Suprapubic skin (tissue), 4 donors: Measurements from ENCODE around the gene CAMK1. TPM values are rescaled to one million over a fixed set of nuclear protein-coding genes. Genes with fewer than 3 reads are reported as not detected.
A peak's percentile ranks its signal among the peaks of the same experiment; 100 is the strongest.

Experiments used
- DNase-seq, 2 donors: peaks; one replicate each; pipeline ENCODE4 v3.0.0-alpha.2; 2019; ENCODE audit warnings: low spot score in 2 of 2
- H3K27ac ChIP-seq: fragments of 200-600 bp; sonication (generic); one replicate; pipeline ENCODE4 v1.5.1; 2019
- H3K27me3 ChIP-seq: fragments of 200-600 bp; sonication (generic); one replicate; pipeline ENCODE4 v1.5.1; 2019
- H3K36me3 ChIP-seq: fragments of 200-600 bp; sonication (generic); one replicate; pipeline ENCODE4 v1.5.1; 2019
- H3K4me1 ChIP-seq: fragments of 200-600 bp; sonication (generic); one replicate; pipeline ENCODE4 v1.5.1; 2019
- H3K4me3 ChIP-seq: fragments of 200-600 bp; sonication (generic); one replicate; pipeline ENCODE4 v1.5.1; 2019; ENCODE audit warnings: mild to moderate bottlenecking
- H3K9me3 ChIP-seq: fragments of 200-600 bp; sonication (generic); one replicate; pipeline ENCODE4 v1.5.1; 2019
- EP300 ChIP-seq: sonication (generic); formaldehyde crosslinking; IDR thresholded peaks from one replicate; pipeline ENCODE4 v1.6.1; 2017; ENCODE audit warnings: antibody characterized with exemption
- POLR2A ChIP-seq, 2 donors: fragments of 450-650 bp; IDR thresholded peaks; one replicate each; pipeline ENCODE4 v1.6.1; 2017; ENCODE audit warnings: antibody characterized with exemption in 2 of 2, mild to moderate bottlenecking in 2 of 2, moderate library complexity in 2 of 2
- POLR2AphosphoS5 ChIP-seq, 3 donors: sonication (generic); formaldehyde crosslinking; IDR thresholded peaks; one replicate each; pipeline ENCODE4 v1.6.1; 2017; ENCODE audit warnings: antibody characterized with exemption in 3 of 3
- WGBS: methylation state at CpG from one replicate; pipeline ENCODE4 v1.1.5; 2018; 5-methylcytosine and 5-hydroxymethylcytosine counted together
- total RNA-seq, 4 donors: library from RNA; depleted of rRNA; stranded (reverse); fragments of >200 nt; gene quantifications; one replicate each; pipeline ENCODE4 v1.1.0, GENCODE V29; 2016
- TF ChIP-seq, protein P1 (sequence below), 2 donors: fragments of 200-600 bp in 1 of 2; fragments of 450-650 bp in 1 of 2; sonication (generic) in 1 of 2; IDR thresholded peaks; one replicate each; pipeline ENCODE4 v1.5.1; 2016 to 2019; ENCODE audit warnings: antibody characterized with exemption in 2 of 2, mild to moderate bottlenecking in 1 of 2, moderate library complexity in 1 of 2

The CAMK1 gene
- total RNA-seq, 4 donors from 2014 or later: 3.3 to 13.0 (median 5.2) TPM

DNA sequence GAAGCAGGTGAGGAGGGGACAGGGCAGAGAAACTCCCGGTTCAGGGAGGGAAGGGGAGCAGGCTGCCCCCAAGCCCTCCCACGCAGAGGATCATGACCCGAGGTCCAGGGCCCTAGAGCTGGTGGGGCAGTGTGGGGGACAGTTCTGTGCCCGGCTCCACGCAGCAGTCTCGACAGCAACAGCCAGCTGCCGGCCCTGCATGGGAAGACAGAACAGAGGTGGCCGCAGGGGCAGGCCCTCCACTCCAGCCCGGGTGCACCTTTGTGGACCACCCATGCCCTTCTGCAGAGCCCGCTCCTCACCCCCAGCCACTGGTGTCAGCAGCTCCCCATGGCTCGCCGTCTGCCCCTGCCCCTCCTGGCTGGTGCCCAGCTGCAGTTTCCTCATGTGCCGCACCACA, 12.3 kb downstream of the CAMK1 start:
- 91% methylated on average over 11 of the region's 13 CpGs for WGBS
- no peak overlapping the region for H3K27ac ChIP-seq
- H3K9me3 ChIP-seq: no peaks in the 10 kb centered on the region
- H3K36me3 ChIP-seq: peaks cover 72% of the 10 kb centered on the region
- peaks cover 17% of the 10 kb centered on the region for H3K4me1 ChIP-seq
- no peak for TF ChIP-seq EP300
- DNase-seq: no peak
- H3K4me3 ChIP-seq: no peak overlapping the region
- H3K27me3 ChIP-seq: no peaks in the 10 kb centered on the region

DNA sequence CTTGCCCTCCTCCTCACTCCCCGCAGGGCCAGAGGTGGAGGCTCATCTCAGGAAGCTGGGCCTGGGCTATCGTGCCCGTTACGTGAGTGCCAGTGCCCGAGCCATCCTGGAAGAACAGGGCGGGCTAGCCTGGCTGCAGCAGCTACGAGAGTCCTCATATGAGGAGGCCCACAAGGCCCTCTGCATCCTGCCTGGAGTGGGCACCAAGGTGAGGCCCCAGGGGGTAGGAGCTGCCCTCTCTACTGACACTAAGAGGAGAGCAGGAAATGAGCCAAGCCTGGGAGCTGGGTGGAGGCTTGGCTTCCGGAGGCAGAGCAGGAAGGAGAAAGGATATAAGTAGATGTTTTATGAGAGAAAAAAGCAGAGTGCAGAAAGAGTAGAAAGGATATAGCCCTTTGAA, 15.1 kb downstream of the CAMK1 start:
- peak overlapping the region; percentile 45 for H3K27ac ChIP-seq
- no peak overlapping the region for H3K4me3 ChIP-seq
- H3K36me3 ChIP-seq: peaks cover 58% of the 10 kb centered on the region
- no peaks in the 10 kb centered on the region for H3K27me3 ChIP-seq
- no peak for DNase-seq
- H3K9me3 ChIP-seq: no peaks in the 10 kb centered on the region
- TF ChIP-seq, protein P1, sequence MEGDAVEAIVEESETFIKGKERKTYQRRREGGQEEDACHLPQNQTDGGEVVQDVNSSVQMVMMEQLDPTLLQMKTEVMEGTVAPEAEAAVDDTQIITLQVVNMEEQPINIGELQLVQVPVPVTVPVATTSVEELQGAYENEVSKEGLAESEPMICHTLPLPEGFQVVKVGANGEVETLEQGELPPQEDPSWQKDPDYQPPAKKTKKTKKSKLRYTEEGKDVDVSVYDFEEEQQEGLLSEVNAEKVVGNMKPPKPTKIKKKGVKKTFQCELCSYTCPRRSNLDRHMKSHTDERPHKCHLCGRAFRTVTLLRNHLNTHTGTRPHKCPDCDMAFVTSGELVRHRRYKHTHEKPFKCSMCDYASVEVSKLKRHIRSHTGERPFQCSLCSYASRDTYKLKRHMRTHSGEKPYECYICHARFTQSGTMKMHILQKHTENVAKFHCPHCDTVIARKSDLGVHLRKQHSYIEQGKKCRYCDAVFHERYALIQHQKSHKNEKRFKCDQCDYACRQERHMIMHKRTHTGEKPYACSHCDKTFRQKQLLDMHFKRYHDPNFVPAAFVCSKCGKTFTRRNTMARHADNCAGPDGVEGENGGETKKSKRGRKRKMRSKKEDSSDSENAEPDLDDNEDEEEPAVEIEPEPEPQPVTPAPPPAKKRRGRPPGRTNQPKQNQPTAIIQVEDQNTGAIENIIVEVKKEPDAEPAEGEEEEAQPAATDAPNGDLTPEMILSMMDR (IDR thresholded peaks at IDR 0.05): no peak
- no peak for TF ChIP-seq EP300
- no peak for TF ChIP-seq POLR2A (IDR thresholded peaks at IDR 0.05)
- TF ChIP-seq POLR2AphosphoS5 (IDR thresholded peaks at IDR 0.05): no peak
- peaks cover 38% of the 10 kb centered on the region for H3K4me1 ChIP-seq
- WGBS: 53% methylated on average over 8 of the region's 8 CpGs

GRCh38 chr3:9750556-9751411, 19.0 kb downstream of the CAMK1 start:
- DNase-seq: no peak
- peaks cover 45% of the 10 kb centered on the region for H3K36me3 ChIP-seq
- no peak for TF ChIP-seq POLR2A (IDR thresholded peaks at IDR 0.05)
- TF ChIP-seq, protein P1 (IDR thresholded peaks at IDR 0.05): no peak
- no peak for TF ChIP-seq EP300
- TF ChIP-seq POLR2AphosphoS5 (IDR thresholded peaks at IDR 0.05): no peak
- WGBS: 33% methylated on average over 17 of the region's 17 CpGs
- H3K9me3 ChIP-seq: no peaks in the 10 kb centered on the region
- no peaks in the 10 kb centered on the region for H3K27me3 ChIP-seq
- peak overlapping the region; percentile 74 for H3K4me3 ChIP-seq
- H3K27ac ChIP-seq: peak overlapping the region; percentile 90
- H3K4me1 ChIP-seq: peaks cover 46% of the 10 kb centered on the region

GRCh38 chr3:9749645-9750555, 19.8 kb downstream of the CAMK1 start, which contains the start of gene OGG1:
TSS of gene OGG1 (plus strand) at chr3:9749952. CDS start at chr3:9750287, 335 bp downstream.
- H3K27me3 ChIP-seq: no peaks in the 10 kb centered on the region
- under 1% methylated on average over 32 of the region's 60 CpGs for WGBS
- peaks cover 53% of the 10 kb centered on the region for H3K36me3 ChIP-seq
- H3K4me3 ChIP-seq: peak within 1 kb of the TSS; percentile 74
- H3K9me3 ChIP-seq: no peaks in the 10 kb centered on the region
- peaks cover 38% of the 10 kb centered on the region for H3K4me1 ChIP-seq
- peak within 1 kb of the TSS; percentile 90 for H3K27ac ChIP-seq
- DNase-seq: peak; percentile 98 to 99
- TF ChIP-seq POLR2AphosphoS5 (IDR thresholded peaks at IDR 0.05) (peak in 1 of 3 donors; percentile 27), EP300 (no peak)
- TF ChIP-seq, protein P1 (IDR thresholded peaks at IDR 0.05): no peak

- TF ChIP-seq POLR2AphosphoS5 (IDR thresholded peaks at IDR 0.05) (no peak), POLR2A (IDR thresholded peaks at IDR 0.05) (no peak), EP300 (no peak)
- TF ChIP-seq, protein P1 (IDR thresholded peaks at IDR 0.05): no peak
- Histone ChIP-seq H3K27me3 (no peaks in the 10 kb centered on the region), H3K27ac (peak overlapping the region; percentile 90), H3K4me1 (peaks cover 32% of the 10 kb centered on the region), H3K9me3 (no peaks in the 10 kb centered on the region), H3K36me3 (peaks cover 60% of the 10 kb centered on the region), H3K4me3 (peak overlapping the region; percentile 74)
- 5% methylated on average over 17 of the region's 19 CpGs for WGBS
- DNase-seq: no peak
Observed at GRCh38 chr3:9749296-9749644, 20.5 kb downstream of the CAMK1 start.
